Fibroblast of skin of left biceps (primary cell): ENCODE results near the gene ALX4.

ENCODE experiments used
- DNase-seq, 2 experiments: peaks; one replicate each; pipeline ENCODE4 v3.0.0-alpha.2; 2013; ENCODE audit warnings: low read depth in 2 of 2

Gene ALX4

DNA sequence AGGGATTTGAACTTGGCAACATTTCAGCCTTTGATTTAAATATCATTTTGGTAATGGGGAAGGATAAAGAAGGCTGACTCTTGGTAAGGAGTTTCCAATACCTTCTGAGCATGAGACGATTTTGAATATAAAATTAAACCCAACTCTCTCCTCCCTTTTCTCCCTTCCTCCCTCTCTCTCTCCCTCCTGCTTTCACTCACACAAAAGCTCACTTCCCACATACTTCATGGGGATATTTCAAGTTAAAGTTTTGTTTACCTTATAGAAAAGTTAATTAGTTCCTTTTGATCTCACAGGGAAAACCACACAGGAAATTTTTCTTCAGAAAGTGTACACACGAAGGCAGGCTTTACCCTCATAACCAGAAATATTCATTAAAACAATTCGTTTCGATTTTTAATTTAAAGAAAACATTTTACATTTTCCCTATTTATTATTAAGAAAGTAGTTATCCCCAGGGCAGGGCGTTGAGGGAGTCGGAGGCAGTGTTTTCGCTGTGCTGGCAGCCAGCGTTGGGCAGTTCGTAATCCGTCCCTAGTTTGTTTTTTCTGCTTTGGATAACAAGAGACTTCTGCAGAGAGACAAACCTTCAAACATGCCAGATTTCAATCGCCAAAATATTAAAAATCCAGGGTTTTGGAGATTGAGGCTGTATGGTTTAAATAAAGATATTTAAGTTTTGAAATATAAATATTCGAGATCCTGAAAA, 25.3 kb upstream of the ALX4 start:
- DNase-seq: no peak

GRCh38 chr11:44334356-44335004, 24.5 kb upstream of the ALX4 start:
- no peak for DNase-seq

DNA sequence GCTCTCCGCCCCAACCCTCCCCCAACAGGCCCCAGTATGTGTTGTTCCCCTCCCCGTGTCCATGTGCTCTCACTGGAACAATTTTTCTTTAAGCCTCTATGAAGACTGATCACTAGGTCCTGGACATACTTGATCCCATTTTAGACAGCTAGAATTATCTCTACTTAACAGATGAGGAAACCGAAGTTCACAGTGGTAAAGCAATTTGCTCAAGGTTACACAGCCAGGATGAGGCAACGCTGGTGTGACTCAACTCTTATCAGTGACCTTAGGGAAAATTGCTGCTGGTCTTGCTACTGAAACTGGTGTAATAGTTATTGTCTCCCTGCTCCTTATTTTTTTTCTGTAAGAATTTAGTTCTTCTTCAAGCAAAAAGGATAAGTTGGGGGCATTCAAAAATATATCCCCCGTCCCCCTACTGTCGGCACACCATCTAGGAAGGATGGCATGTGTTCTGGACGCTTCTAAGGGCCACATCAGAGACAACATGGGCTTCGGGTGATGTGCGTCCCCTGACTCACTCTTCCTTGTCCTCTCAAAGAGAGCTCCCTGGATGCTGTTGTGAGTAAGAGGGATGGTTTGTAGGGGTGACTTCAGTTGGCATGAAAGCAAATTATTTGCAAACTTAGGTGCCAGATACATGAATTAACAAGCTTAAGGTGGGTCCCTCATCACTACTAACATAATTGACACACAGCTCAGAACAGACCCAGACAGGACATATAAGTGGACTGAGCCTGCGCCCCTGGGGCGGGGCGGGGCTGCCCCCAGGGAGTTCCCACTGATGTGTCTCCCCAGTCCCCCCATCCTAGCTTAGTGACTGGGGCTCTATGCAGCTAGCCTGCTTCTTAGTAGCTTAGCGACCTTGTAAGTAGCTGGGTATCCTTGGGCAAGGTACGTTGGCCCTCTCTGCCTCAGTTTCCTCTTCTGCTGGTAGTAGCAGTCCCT, 23.6 kb upstream of the ALX4 start:
- DNase-seq: no peak

DNA sequence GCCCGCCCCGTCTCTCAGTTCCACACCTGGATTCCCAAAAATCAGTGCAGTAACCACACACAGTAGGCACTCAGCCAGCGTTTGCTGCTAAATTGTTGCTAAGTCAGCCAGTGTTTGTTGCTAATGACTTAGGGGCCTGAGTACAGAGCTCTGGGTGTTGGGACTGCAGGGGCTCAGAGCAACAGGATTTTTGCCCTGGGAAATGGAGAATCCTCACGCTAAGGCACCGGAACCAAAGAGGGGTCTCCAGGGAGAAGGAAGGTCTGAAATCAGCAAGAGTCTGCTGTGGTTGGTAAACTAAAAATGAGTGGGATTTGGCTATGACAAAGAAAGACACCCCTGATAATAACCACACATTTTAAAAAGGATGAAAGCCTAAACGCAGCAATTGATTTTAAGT, 22.7 kb upstream of the ALX4 start:
- DNase-seq: no peak

- no peak for DNase-seq
These were observed 19.7 kb upstream of the ALX4 start for GRCh38 chr11:44329472-44330230.

GRCh38 chr11:44328138-44328660, 18.3 kb upstream of the ALX4 start:
- DNase-seq: no peak

DNA sequence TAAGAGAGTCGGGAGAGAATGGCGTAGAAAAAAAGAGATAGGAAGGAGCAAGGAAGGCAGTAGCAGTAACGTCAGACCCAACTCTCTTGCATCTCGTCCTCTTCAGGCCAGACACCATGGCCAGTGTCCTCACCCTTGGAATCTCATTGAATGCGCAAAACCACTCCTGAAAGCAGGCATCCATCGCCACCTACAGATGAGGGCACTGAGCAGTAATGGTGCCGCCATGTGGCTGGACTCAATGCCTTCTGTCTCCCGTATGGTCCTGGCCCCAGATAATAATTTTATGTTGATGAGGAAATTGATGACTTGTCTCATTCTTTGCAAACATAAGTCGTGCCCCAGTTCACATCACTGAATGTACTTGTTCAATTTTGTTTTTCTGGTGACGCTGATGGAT, 17.8 kb upstream of the ALX4 start:
- no peak for DNase-seq

GRCh38 chr11:44326615-44327475, 16.9 kb upstream of the ALX4 start:
- no peak for DNase-seq

DNA sequence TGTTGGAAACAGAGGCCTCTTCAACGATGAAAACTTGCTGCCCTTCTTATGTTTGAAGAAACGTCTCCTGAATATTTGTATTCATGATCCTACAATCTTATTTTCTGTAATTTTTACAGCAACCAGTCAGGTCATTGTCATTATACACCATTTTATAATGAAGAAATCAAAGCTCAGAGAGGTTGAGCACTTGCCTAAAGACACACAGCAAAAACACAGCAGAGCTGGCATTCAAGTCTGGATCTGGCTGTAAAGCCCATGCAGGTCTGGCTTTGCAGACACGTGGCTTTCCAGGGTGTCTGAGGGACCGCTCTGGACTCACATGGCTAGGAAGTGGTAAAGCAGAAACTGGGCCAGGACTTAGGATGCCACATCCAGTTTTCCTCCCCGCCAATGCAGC, 15.8 kb upstream of the ALX4 start:
- no peak for DNase-seq

DNA sequence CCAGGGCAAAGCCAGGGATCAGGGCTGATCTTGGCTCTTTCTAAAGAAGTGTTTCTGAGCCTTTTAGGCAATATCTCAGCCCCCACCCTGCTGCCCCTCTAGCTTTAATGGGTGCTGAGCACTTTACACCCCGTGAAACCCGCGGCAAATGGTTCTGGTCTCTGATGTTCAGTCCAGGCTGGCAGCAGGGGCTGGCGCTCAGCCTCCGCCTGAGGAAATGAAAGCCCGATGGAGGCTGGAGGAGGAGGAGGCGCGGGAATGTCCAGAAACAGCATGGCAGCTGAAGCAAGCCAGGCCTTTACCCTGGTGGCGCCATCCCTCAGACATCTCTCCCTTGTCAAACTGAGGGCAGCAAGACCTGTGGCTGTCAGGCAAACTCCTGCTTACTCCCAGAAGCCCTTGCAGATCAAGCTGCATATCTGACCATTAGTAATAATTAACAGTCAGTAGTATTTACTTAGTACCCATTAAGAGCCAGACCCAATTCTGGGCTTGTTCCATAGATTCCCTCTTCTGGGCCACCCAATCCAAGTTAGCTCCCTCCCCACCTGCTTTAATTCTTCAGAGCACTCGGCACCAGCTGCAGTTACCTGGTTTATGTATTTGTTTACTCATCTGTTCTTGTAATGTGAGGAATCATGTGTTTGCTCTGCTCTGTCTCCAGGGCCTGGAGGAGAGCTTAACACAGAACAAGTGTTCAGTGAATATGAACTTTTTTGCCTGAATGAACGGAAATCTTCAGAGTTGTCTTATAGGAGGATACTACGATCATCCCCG, 15.0 kb upstream of the ALX4 start:
- DNase-seq: no peak

GRCh38 chr11:44324222-44324621, 14.3 kb upstream of the ALX4 start:
- no peak for DNase-seq

DNA sequence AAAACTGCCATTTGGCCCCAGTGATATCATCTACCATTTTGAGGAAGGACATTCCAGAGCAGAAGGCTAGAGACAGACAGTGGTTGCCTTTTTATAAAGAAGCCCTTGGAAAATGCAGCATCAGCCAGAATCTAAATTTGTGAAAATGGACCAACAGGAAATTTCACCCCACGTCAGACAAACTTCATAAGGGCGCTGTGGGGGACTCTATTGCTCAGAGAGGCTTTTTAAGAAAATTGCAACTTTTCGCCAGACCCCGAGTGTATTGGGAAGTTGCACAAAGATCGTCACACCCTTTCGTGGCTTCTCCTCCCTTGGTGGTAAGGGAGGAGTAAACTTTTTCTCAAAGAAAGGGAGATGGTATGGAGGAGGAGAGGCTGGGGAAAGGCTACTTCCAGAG, 12.3 kb upstream of the ALX4 start:
- DNase-seq: no peak

DNA sequence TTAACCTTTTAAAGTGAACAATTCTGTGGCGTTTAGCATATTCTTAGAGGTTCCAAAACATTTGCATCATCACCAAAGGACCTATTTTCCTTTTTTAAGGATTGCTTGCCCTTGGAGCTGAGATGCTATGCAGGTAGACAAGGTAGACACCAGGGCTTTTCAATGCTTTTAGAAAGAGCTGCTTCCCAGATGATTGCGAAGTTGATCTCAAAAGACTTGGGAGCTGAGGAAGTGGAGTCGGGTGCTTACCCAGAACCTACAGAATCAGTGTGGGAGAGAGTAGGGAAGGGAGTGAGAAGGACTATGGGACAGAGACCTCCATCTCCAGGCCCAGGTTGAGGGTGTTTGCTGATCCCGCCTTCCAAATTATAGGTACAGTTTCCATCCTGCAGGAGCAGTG, 11.1 kb upstream of the ALX4 start:
- no peak for DNase-seq

- no peak for DNase-seq
These were observed 10.5 kb upstream of the ALX4 start for GRCh38 chr11:44320289-44320973.

- DNase-seq: no peak
These were observed 9.8 kb upstream of the ALX4 start for GRCh38 chr11:44319552-44320288.

DNA sequence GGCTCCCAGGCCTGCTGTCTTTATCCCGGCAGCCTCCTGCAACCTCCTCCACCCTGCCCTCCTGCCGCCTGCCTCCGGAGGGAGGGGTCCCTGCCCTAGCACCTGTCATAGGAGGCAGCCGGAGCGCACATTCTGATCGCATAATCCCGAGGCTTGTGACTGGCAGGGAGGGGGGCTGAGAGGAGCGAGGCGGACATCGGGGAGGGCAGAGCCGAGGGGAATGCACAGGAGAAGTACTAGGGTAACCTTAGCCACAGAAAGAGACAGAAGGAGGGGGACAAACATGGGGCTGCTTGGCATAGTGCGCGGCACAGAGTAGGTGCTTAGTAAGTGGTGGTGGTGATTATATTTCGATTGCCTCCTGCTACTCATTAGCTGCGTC, 9.2 kb upstream of the ALX4 start:
- DNase-seq: no peak

GRCh38 chr11:44318369-44318768, 8.4 kb upstream of the ALX4 start:
- DNase-seq: no peak

DNA sequence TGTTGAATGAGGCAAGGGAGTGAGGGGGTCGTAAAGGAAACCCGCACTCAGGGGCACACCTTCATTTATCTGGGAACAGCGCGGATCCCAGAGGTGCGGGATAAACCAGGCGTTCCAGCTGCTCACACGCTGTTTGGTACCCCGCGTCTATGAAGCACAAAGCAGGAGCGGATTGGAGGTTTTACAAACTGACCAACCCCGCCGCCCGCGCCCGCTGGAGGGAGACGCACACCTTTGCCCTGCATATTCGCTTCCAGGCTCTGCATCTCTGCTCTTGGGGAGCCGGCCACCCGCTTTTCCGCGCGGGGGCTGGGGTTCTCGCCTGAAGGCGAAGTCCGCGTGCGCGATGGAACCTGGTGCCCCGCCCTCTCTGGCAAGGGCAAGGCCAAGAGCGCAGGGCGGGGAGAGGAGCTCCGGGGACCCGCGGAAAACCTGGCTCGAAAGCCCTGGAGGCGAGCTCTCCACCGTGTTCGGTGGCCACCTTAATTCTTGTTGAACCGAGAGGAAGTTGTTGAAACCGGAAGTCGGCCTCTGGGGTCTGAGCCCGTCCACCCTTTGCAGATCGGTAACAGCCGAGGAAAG, 6.8 kb upstream of the ALX4 start:
- DNase-seq: no peak
